PFSK-1 (cell line): Measurements from ENCODE around the gene TMEM52.

Experiments
- FOXP2 ChIP-seq: optimal IDR thresholded peaks from 2 replicates; pipeline ENCODE3; 2011; ENCODE audit warnings: borderline replicate concordance, control low read depth, inconsistent platforms; ENCODE audit not compliant: insufficient read depth; ENCODE audit errors: extremely low read length, extremely low read depth
- POLR2AphosphoS5 ChIP-seq: IDR thresholded peaks from 2 replicates; pipeline ENCODE4 v1.6.1; 2012; ENCODE audit warnings: low read depth, mild to moderate bottlenecking, control low read depth, low read length, moderate library complexity
- SIN3A ChIP-seq: IDR thresholded peaks from 2 replicates; pipeline ENCODE4 v1.6.1; 2012; ENCODE audit warnings: mild to moderate bottlenecking, low read length, moderate library complexity, borderline replicate concordance; ENCODE audit not compliant: insufficient read depth
- TAF1 ChIP-seq: IDR thresholded peaks from 2 replicates; pipeline ENCODE4 v1.6.1; 2012; ENCODE audit warnings: low read length, control low read depth, borderline replicate concordance; ENCODE audit not compliant: insufficient read depth
- TF ChIP-seq, protein P1 (sequence below), 2 experiments: IDR thresholded peaks; 2 replicates each; pipeline versions ENCODE4 v1.6.1 to v1.8.0; 2011 to 2012; ENCODE audit warnings: low read depth in 2 of 2, low read length in 2 of 2, control low read depth in 1 of 2, inconsistent platforms in 1 of 2, mild to moderate bottlenecking in 1 of 2, moderate library complexity in 1 of 2; ENCODE audit not compliant: insufficient read depth in 1 of 2

Gene TMEM52

DNA sequence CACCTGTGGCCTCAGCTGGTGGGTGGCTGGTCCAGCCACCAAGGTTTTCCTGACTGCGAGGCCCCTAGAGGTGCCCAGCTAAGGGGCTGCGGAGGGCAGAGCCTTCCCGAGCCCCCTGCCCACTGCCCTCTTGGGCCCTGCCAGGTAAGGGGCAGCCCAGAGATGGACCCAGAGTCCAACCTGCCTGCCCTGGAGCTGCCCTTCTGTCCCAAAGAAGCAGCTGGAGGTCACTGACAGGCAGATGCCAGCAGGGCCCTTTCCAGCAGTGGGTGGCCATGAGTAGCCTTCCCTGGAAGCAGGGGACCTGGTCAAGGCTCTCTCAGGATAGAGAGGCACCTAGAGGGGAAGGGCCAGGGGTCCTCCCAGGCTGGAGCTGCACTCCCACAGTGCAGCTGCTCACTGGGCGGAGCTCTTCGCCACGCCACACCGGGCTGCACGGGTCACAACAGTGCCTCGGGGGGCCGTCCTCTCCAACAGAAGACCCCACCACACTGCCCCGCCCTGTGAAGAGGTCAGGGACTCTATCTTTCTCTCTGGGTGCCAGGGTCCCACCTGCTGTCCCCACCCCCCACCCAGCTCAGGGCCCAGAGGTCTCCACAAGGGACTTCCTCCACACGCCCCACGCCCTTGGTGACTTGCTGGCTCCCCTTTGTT, 17.3 kb downstream of the TMEM52 start:
- TF ChIP-seq SIN3A (no peak), TAF1 (no peak), FOXP2 (no peak), POLR2AphosphoS5 (no peak)
- TF ChIP-seq, protein P1, sequence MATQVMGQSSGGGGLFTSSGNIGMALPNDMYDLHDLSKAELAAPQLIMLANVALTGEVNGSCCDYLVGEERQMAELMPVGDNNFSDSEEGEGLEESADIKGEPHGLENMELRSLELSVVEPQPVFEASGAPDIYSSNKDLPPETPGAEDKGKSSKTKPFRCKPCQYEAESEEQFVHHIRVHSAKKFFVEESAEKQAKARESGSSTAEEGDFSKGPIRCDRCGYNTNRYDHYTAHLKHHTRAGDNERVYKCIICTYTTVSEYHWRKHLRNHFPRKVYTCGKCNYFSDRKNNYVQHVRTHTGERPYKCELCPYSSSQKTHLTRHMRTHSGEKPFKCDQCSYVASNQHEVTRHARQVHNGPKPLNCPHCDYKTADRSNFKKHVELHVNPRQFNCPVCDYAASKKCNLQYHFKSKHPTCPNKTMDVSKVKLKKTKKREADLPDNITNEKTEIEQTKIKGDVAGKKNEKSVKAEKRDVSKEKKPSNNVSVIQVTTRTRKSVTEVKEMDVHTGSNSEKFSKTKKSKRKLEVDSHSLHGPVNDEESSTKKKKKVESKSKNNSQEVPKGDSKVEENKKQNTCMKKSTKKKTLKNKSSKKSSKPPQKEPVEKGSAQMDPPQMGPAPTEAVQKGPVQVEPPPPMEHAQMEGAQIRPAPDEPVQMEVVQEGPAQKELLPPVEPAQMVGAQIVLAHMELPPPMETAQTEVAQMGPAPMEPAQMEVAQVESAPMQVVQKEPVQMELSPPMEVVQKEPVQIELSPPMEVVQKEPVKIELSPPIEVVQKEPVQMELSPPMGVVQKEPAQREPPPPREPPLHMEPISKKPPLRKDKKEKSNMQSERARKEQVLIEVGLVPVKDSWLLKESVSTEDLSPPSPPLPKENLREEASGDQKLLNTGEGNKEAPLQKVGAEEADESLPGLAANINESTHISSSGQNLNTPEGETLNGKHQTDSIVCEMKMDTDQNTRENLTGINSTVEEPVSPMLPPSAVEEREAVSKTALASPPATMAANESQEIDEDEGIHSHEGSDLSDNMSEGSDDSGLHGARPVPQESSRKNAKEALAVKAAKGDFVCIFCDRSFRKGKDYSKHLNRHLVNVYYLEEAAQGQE (IDR thresholded peaks at IDR 0.05; ENCODE audit: insufficient read depth in 1 of 2, low read depth in 2 of 2, low read length in 2 of 2): no peak

DNA sequence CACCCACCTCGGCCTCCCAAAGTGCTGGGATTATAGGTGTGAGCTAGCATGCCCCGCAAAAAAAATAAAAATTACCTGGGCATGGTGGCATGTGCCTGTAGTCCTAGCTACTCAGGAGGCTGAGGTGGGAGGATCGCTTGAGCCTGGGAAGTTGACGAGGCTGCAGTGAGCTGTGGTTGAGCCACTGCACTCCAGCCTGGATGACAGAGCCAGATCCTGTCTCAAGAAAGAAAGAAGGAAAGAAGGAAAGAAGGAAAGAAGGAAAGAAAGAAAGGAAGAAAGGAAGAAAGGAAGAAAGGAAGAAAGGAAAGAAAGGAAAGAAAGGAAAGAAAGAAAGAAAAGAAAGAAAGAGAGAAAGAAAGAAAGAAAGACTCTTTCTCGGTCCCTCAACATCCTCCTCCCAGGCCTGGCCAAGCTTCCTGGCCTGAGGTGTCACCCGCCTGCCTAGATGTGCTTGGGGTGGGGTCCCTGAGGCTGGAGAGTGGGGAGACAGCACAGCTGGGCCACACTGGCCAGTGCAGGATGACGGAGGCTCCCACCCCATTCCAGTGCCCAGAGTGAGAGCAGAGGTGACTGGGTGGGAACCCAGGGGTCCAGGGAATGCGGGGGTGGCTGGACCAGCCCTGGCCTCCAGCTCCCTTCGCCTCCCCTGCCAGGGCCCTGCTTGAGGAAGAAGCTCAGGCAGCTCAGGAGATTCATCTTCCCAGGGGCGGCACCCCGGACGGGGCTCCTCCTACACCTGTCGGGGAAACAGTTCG, 18.0 kb downstream of the TMEM52 start:
- no peak for TF ChIP-seq TAF1
- no peak for TF ChIP-seq FOXP2
- no peak for TF ChIP-seq SIN3A
- no peak for TF ChIP-seq POLR2AphosphoS5

- TF ChIP-seq, protein P1 (IDR thresholded peaks at IDR 0.05; ENCODE audit: insufficient read depth in 1 of 2, low read depth in 2 of 2, low read length in 2 of 2): no peak
- TF ChIP-seq TAF1 (no peak), POLR2AphosphoS5 (no peak), FOXP2 (no peak), SIN3A (no peak)
These were observed 19.1 kb downstream of the TMEM52 start for GRCh38 chr1:1899967-1900327.

DNA sequence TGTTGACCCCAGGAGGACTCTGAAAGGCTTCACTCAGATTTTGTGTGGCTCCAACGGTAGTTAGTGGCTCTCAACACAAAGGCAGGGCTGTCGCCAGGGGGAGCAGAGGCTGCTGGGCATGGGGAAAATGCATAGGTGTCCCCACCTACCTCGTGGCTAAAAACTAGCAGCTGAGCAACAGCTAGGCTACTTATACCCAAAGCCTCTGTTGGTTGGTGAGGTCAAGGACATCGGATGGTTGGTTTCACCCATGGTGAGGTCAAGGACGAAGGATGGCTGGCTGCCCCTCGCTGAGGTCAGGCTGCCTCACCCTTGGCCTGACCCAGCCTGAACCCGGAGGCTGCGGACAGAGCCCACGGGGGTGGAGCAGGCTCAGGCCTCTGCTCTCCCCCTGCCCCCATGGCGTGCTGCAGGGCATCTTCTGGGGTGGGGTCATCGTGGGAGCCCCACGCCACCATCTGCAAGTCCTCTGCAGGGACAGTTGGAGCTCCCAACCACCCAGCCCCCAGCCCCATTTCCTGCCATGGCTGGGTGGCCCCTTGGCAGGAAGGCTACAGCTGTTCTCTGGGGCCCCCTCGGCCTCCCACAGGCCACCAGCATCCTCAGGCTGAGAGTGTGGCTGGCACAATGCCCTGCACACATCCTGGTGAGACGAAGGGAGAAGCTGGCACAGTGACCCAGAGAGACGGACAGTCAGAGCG, 19.7 kb downstream of the TMEM52 start:
- TF ChIP-seq FOXP2 (no peak), SIN3A (no peak), TAF1 (no peak), POLR2AphosphoS5 (no peak)
- TF ChIP-seq, protein P1 (IDR thresholded peaks at IDR 0.05; ENCODE audit: insufficient read depth in 1 of 2, low read depth in 2 of 2, low read length in 2 of 2): no peak

DNA sequence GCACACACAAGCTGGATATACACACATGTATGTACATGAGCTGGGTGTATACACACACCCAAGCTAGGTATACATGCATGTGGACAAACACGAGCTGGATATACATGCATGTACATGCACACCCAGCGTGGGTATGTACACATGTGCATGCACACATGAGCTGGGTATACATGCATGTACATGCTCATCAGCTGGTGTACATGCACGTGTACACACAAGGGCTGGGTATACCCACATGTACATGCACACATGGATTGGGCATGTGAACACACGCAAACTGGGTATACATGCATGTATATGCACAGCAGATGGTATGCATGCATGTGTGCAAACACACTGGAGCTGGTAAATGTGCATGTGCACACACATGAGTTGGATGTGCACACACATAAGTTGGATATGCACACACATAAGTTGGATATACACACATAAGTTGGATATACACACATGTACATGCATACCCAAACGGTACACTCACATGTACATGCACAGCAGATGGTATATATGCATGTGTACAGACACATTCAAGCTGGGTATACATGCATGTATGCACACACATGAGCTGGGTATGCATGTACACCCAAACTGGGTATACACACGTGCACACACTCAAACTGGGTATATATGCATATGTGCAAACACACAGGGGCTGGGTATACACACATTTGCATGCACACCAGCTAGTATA, 20.7 kb downstream of the TMEM52 start:
- TF ChIP-seq, protein P1 (IDR thresholded peaks at IDR 0.05; ENCODE audit: insufficient read depth in 1 of 2, low read depth in 2 of 2, low read length in 2 of 2): no peak
- no peak for TF ChIP-seq FOXP2
- TF ChIP-seq SIN3A: no peak
- no peak for TF ChIP-seq TAF1
- no peak for TF ChIP-seq POLR2AphosphoS5
